ENCODE measurements around the gene DMBX1. TPM values are rescaled to one million over a fixed set of nuclear protein-coding genes. Genes with fewer than 3 reads are reported as not detected.

Gene DMBX1
- total and polyA plus RNA-seq, 2 of the 13 experiments (the other 11 are each of a cell fraction or from before 2014, with no cell fraction given): not detected

GRCh38 chr1:46456411-46456963, 33.1 kb upstream of the DMBX1 start:
- intact Hi-C loops (cut with micrococcal nuclease; ENCODE audit: unreplicated experiment) (no loop called here), in situ Hi-C loops (cut with HindIII; ENCODE audit: extremely low pct_ligation_motif_present, low pct_unique_long_range_greater_than_20kb) (no loop called here)
- H3K36me3 ChIP-seq (replicated peaks in 1 of 2; ENCODE audit: control insufficient read depth in 1 of 2, insufficient read depth in 2 of 2, low read length in 2 of 2): no peaks in the 10 kb centered on the region
- 29% methylated on average over 3 of the region's 5 CpGs for WGBS (ENCODE audit: low lambda C conversion rate)
- ChIA-PET POLR2A (no interaction called here), CTCF (ENCODE audit: low intra/inter-chr PET ratio, low total read pairs) (no interaction called here)
- H3K4me1 ChIP-seq (ENCODE audit: insufficient read depth, low read length): no peaks in the 10 kb centered on the region
- no peak overlapping the region for H3K27ac ChIP-seq (ENCODE audit: extremely low read length, insufficient read depth, low read length)
- no peak overlapping the region for H3K9ac ChIP-seq (ENCODE audit: insufficient read depth, low read depth, low read length)
- no peak overlapping the region for H3K4me2 ChIP-seq (ENCODE audit: low read depth, low read length)
- ATAC-seq (no peak), DNase-seq (ENCODE audit: low spot score) (no peak), FAIRE-seq (no peak)
- no TSS peak for BruUV-seq (replicated peaks)
- no peaks in the 10 kb centered on the region for H4K20me1 ChIP-seq (ENCODE audit: insufficient read depth, low read length)
- H3K4me3 ChIP-seq (replicated peaks in 1 of 3; ENCODE audit: insufficient read depth in 1 of 3, low read depth in 2 of 3, low read length in 3 of 3): no peak overlapping the region
- no peaks in the 10 kb centered on the region for H3K79me2 ChIP-seq (ENCODE audit: insufficient read depth, low read length)
- no peak overlapping the region for H2AFZ ChIP-seq (ENCODE audit: low read length)
- peaks cover 9 to 68% of the 10 kb centered on the region in 2 experiments; a peak in 4 of 5 replicates for H3K27me3 ChIP-seq (ENCODE audit: control insufficient read depth in 1 of 2, insufficient read depth in 2 of 2, low read length in 2 of 2)
- no peaks in the 10 kb centered on the region for H3K9me3 ChIP-seq (ENCODE audit: low read length)
- TF ChIP-seq ZNF407 (CRISPR knock-in tag; IDR thresholded peaks at IDR 0.05; ENCODE audit: not compliant biosample characterization) (no peak), ZNF10 (CRISPR knock-in tag; IDR thresholded peaks at IDR 0.05; ENCODE audit: borderline replicate concordance, low read depth) (no peak), ZNF430 (CRISPR knock-in tag; IDR thresholded peaks at IDR 0.05) (no peak), SPEN (CRISPR knock-in tag; IDR thresholded peaks at IDR 0.05; ENCODE audit: low read depth) (no peak), ZFYVE20 (CRISPR knock-in tag; IDR thresholded peaks at IDR 0.05; ENCODE audit: borderline replicate concordance, low read depth) (no peak), ZNF660 (CRISPR knock-in tag; IDR thresholded peaks at IDR 0.05; ENCODE audit: borderline replicate concordance, low read depth) (no peak), ZBTB39 (CRISPR knock-in tag; IDR thresholded peaks at IDR 0.05) (no peak), CREBL2 (CRISPR knock-in tag; IDR thresholded peaks at IDR 0.05; ENCODE audit: borderline replicate concordance) (no peak), SAP130 (CRISPR knock-in tag; IDR thresholded peaks at IDR 0.05; ENCODE audit: low read depth) (no peak), ZNF276 (CRISPR knock-in tag; IDR thresholded peaks at IDR 0.05; ENCODE audit: low read depth) (no peak), TEAD2 (CRISPR knock-in tag; IDR thresholded peaks at IDR 0.05) (no peak)
